ENCODE measurements around the gene AHNAK.

Gene AHNAK

GRCh38 chr11:62431171-62431901, 115.3 kb downstream of the AHNAK start:
- DNase-seq (ENCODE audit: low read depth), result peak; percentile 69

DNA sequence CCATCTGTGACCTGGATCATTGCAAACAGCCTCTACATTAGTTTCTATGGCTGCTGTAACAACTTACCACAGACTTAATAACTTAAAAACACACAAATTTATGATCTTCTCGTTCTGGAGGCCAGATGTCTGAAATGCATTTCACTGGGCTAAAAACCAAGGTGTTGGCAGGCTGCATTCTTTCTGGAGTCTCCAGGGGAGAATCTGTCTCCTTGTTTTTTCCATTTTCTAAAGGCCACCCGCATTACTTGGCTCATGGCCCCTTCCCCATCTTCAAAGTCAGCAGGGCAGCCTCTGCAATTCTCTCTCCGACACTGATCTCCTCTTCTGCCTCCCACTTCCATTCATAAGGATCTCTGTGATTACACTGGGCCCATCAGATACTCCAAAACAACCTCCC, 116.2 kb downstream of the AHNAK start:
- no peak for DNase-seq (ENCODE audit: low read depth)

- no peak for DNase-seq (ENCODE audit: low read depth)
Observed at GRCh38 chr11:62428871-62429560, 117.6 kb downstream of the AHNAK start.

- DNase-seq (ENCODE audit: low read depth), result no peak
Observed at GRCh38 chr11:62427630-62428233, 118.9 kb downstream of the AHNAK start.

DNA sequence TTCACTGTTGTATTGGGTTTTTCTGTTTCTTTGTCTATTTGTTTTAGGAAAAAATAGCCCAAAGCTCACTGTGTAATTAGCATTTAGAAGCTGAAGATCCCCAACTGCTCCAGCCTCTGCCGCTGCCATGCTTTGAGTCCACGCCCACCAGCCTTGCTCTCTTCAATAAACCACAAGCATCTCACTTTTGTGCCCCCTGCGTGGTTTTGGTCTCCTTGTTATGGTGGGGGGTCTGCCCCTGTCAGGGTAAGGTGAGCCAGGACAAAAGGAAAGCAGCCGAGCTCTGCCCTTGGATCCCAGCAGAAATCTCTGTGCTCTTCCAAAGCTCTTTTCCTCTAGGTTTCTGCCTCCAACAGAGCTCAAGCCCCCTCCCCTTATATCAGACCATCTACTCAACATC, 123.6 kb downstream of the AHNAK start:
- DNase-seq (ENCODE audit: low read depth), result no peak

GRCh38 chr11:62421996-62422395, 124.6 kb downstream of the AHNAK start:
- DNase-seq (ENCODE audit: low read depth), result no peak

GRCh38 chr11:62420882-62421281, 125.7 kb downstream of the AHNAK start:
- no peak for DNase-seq (ENCODE audit: low read depth)

DNA sequence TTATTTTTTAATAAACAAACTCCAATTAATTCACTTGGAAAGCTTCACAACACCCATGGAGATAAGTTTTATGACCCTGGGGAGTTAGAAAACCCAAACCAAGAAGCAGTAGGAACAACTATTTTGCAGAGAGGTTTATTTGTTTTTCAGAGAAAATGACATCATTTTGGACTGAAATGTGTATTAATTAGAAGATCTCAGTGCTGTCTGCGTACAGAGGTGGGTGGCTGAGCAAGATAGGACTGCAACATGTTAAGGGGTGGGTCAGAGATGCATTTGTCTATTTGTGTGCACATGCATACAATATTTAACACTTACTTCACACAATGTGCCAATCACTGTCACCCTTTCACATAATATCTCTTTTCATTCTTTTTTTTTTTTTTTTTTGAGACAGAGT, 126.7 kb downstream of the AHNAK start:
- DNase-seq (ENCODE audit: low read depth), result no peak

- no peak for DNase-seq (ENCODE audit: low read depth)
Observed at GRCh38 chr11:62419314-62419929, 127.2 kb downstream of the AHNAK start.

DNA sequence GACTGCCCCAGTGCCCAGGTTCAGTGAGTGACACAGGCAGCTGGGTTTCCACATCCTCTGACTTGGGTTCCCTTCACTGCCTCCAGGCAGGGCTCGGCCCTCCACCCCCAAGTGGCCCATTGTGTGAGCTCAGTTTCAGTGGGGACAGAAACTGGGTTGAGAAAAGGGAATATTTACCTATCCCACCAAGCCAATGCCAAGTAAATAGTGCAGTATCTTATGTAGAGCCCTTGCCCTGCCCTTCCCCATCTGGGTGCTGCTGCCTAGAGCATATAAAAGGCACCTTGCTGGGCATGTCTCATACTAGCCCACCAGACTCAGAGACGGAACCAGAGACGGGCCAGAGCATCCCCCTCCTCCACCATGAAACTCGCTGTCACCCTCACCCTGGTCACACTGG, 127.9 kb downstream of the AHNAK start, which contains the start of gene SCGB1A1:
SCGB1A1 (plus strand) TSS at position 301 of the 400 bp plus-strand sequence; CDS start at position 364, 63 bp downstream.
- no peak for DNase-seq (ENCODE audit: low read depth)

GRCh38 chr11:62418136-62418535, 128.5 kb downstream of the AHNAK start:
- no peak for DNase-seq (ENCODE audit: low read depth)

DNA sequence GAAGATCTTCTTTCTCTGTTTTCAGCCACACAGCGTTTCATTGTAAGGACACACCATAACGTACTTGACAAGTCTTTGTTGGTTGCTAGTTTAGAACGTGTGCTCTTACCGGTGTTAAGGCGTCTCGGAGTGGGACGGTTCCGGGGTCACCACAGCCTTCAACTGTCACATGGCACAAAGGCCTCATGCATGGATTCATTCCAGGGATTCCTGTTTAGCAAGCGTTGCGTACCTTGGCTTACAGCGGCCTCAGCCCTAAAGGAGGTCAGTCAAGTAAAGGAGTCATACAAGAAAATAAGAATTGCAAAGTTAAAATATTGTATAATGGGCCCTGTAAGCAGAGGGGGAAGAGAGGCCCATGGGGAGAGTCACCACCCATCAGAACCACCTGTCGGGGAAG, 130.0 kb downstream of the AHNAK start:
- DNase-seq (ENCODE audit: low read depth), result no peak

DNA sequence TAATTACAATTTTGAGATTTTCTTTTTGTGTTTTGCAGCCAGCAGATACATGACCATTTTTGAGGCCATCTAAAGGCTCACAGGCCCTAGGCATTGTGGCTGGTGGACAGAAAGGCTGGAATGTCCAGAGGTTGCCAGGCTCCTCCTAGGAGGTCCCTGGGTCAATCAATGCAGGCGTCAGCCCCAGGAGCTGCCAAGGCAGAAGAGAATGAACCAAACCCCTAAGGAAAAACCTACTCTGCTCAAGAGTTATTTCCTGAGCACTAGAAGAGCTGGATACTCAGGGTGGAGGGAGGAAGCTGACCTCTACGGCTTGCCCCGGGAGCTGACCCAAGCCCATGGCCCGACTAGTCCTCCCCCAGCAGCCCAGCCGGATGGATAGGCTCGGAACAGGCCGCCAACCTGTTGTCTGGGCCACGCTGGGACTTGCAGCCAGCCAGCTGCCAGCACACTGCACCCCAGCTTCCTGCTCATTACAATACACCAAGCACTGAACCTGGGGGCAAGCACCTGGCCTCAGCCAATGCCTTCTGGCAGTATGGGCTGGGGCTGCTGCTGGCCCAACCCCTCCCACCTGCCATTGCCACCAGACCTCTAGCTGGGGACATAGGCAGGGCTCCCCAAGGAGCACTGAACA, 133.4 kb downstream of the AHNAK start:
- DNase-seq (ENCODE audit: low read depth), result no peak

DNA sequence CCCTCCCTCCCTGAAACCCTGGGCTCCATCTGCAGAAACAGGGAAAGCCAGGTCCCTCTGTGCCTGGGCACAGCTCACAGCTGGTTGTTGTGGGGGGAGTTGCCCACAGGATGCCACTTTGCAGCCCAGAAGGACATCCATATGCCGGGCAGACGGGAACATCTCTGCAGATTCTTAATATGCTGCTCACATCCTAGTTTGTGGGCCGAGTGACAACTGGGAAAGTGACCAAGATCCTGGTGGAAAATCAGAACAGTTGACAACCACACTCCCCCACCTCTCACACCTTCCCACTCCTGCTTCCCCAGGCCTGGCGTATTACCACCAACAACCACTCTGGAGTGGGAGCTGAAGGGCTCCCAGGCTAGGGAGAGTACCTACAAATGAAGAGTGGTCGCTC, 135.1 kb downstream of the AHNAK start:
- no peak for DNase-seq (ENCODE audit: low read depth)

DNA sequence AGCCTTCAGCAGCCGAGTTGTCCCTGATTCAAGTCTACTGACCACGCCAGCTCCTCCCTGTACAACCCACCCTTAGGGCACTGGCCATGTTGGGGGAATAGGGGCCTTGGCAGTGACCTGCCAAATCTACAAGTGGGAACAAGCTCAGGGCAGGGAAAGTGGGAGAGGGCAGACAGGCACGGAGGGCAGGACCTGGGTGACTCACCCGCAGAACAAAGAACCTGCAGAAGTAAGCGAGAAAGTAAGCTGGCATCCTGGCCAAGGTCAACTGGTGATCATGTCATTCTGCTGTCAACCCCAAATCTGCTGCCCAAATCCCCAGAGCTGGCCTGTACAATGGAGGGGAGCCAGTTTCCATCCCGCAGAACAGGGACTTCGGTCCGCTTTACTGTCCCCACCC, 135.6 kb downstream of the AHNAK start:
- DNase-seq (ENCODE audit: low read depth), result no peak

DNA sequence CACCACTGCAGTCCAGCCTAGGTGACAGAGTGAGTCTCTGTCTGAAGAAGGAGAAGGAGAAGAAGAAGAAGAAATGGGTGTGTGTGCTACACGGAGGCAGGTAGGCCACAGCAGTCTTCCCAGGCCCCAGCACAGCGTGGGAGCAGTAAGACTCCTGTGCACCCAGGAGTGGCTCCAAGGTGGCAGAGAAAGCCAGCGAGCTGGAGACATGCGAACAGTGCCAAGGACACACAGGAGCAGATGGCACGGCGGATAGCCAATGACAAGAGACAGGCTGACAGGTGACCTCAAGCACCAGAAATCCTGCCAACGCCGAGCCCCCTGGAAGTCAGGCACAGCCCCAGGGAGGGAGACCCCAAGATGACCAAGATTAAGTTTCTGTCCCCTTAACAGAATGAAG, 136.8 kb downstream of the AHNAK start:
- no peak for DNase-seq (ENCODE audit: low read depth)

DNA sequence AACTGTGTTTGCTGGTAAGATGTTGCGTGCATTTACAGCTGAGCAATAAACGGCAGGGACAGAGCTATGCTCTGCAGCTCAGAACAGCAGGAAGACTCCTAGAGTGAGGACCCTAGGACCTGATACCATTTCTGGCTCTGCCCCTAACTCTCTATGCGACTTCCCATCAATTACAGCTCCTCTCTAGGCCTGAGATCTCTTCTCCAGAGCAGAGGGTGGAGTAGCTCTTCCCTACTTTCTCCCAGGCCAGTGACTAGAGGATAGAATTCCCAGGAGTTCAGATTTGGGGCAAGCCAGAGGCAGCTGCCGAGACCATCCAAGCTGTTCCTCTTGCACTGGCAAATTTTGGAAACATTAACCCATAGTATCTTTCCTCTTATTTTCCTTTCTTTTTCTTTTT, 140.6 kb downstream of the AHNAK start:
- no peak for DNase-seq (ENCODE audit: low read depth)

GRCh38 chr11:62404901-62405300, 141.7 kb downstream of the AHNAK start:
- DNase-seq (ENCODE audit: low read depth), result no peak

GRCh38 chr11:62404435-62404834, 142.2 kb downstream of the AHNAK start:
- no peak for DNase-seq (ENCODE audit: low read depth)

- DNase-seq (ENCODE audit: low read depth), result no peak
Observed at GRCh38 chr11:62402960-62403730, 143.5 kb downstream of the AHNAK start.

DNA sequence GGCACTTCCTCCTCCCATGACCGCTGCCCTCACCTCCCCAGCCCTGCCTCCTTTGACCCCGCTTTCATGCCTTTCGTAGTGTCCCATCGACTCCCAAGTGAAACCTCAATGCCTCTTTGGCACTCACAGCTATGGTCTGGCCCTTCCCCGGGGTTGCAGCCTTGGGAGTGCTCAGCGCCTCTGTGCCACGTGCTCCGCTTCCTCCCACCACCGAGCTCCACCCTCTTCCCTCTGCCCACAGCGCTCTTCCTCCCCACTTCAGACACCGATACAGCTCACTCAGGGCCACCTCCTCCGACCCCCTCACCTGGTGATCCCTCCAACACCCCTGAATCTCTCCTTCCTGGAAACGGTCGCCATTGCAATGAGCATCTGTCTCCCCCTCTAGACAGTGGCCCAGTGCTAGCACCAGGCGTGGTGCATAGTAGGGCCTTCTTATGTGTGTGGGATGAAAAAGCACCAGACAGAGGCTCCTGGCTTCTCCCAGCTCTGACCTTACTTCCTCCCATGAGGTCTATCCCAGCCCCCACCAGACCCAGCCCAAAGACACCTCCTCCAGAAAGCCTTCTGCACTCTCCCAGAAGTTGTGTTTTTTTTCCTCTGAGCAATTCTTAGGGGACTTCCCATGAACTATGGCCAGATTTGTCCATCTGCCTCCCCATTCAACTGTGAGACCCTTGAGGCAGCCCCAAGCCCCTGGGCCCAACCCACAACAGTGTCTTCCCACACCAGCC, 144.2 kb downstream of the AHNAK start:
- no peak for DNase-seq (ENCODE audit: low read depth)

All from HS-5 (cell line).